ENCODE data around the gene C1orf21. TPM values are rescaled to one million over a fixed set of nuclear protein-coding genes. Genes with fewer than 3 reads are reported as not detected.

The C1orf21 gene
- polyA plus RNA-seq, 1 donor (not counting 4 experiments of a cell fraction or from before 2014, with no cell fraction given), result 44.3 TPM

DNA sequence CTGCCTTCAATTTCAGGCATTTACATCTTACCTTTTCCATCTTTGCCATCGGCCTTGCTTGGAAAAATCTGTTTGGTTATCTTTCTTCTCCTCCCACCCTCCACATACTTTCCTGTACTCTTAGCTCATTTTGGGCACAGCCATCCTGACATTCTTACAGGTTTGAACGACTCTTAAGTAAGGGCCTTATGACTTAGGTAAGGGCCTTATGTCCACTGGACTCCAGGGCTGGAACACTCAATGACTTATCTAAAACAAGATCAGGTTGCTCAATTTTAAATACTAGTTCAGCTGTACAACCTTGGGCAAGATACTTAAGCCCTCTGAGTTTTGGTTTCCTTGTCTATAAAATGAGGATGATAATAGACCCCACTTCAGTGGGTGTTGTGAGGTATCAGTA, 40.9 kb downstream of the C1orf21 start:
- Histone ChIP-seq H3K79me2 (ENCODE audit: control insufficient read depth, insufficient read depth, low read length) (peaks cover 5% of the 10 kb centered on the region), H3K9me1 (ENCODE audit: control insufficient read depth, extremely low read depth, insufficient read depth, low read length) (no peaks in the 10 kb centered on the region), H3K4me1 (ENCODE audit: control insufficient read depth, extremely low read depth, insufficient read depth, low read length) (peaks cover 41% of the 10 kb centered on the region), H4K20me1 (ENCODE audit: control insufficient read depth, extremely low read depth, insufficient read depth, low read length) (no peaks in the 10 kb centered on the region), H3K27ac (ENCODE audit: control insufficient read depth, insufficient read depth, low read length) (no peak overlapping the region), H2AFZ (ENCODE audit: control insufficient read depth, low read length) (no peak overlapping the region), H3K9ac (ENCODE audit: control insufficient read depth, extremely low read depth, insufficient read depth, low read length) (no peak overlapping the region), H3K4me3 (ENCODE audit: control insufficient read depth in 2 of 3, extremely low read depth in 1 of 3, insufficient read depth in 2 of 3, low read depth in 1 of 3, low read length in 3 of 3) (no peak overlapping the region), H3K27me3 (ENCODE audit: control insufficient read depth, extremely low read depth, insufficient read depth, low read length) (no peaks in the 10 kb centered on the region), H3K9me3 (ENCODE audit: control insufficient read depth, low read depth, low read length) (no peaks in the 10 kb centered on the region), H3K36me3 (ENCODE audit: control insufficient read depth in 2 of 2, extremely low read depth in 1 of 2, insufficient read depth in 2 of 2, low read length in 2 of 2) (no peaks in the 10 kb centered on the region), H3K4me2 (ENCODE audit: control insufficient read depth, extremely low read depth, insufficient read depth, low read depth, low read length) (no peak overlapping the region)
- DNase-seq (ENCODE audit: low read depth, low spot score) (no peak), FAIRE-seq (peak; percentile 32)
- TF ChIP-seq, protein P1, sequence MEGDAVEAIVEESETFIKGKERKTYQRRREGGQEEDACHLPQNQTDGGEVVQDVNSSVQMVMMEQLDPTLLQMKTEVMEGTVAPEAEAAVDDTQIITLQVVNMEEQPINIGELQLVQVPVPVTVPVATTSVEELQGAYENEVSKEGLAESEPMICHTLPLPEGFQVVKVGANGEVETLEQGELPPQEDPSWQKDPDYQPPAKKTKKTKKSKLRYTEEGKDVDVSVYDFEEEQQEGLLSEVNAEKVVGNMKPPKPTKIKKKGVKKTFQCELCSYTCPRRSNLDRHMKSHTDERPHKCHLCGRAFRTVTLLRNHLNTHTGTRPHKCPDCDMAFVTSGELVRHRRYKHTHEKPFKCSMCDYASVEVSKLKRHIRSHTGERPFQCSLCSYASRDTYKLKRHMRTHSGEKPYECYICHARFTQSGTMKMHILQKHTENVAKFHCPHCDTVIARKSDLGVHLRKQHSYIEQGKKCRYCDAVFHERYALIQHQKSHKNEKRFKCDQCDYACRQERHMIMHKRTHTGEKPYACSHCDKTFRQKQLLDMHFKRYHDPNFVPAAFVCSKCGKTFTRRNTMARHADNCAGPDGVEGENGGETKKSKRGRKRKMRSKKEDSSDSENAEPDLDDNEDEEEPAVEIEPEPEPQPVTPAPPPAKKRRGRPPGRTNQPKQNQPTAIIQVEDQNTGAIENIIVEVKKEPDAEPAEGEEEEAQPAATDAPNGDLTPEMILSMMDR (optimal IDR thresholded peaks at IDR 0.05 in 1 of 3, IDR thresholded peaks at IDR 0.05 in 1 of 3, conservative IDR thresholded peaks at IDR 0.05 in 1 of 3; ENCODE audit: extremely low read depth in 1 of 3, insufficient read depth in 2 of 3, low read length in 3 of 3), result no peak
- TF ChIP-seq EZH2 (IDR thresholded peaks at IDR 0.05; ENCODE audit: low read length), result no peak
- dilution Hi-C loops (cut with MboI; ENCODE audit: extremely low pct_ligation_motif_present, low sequenced_read_pairs), result no loop called here

DNA sequence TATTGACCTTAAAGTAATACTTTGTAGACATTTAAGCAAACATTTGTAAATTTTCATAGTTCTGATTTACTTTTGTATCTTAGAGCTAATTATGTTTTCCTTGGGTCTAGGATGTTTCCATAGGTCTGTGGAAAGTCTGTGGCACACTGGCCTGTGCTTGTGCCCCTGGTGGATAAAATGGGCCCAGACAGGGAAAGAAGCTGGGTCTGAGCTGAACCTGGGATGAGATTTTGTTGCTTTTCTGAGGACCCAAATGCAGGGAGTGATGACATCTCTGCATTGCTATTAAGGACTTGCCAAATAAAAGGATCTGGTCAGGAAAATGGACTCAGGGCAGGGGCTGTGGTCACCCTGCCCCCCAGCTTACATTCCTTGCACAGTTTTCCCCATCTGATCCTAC, 41.8 kb downstream of the C1orf21 start:
- no peak overlapping the region for H3K4me2 ChIP-seq (ENCODE audit: control insufficient read depth, extremely low read depth, insufficient read depth, low read depth, low read length)
- H4K20me1 ChIP-seq (ENCODE audit: control insufficient read depth, extremely low read depth, insufficient read depth, low read length), result no peaks in the 10 kb centered on the region
- H3K4me1 ChIP-seq (ENCODE audit: control insufficient read depth, extremely low read depth, insufficient read depth, low read length), result peaks cover 32% of the 10 kb centered on the region
- H3K4me3 ChIP-seq (ENCODE audit: control insufficient read depth in 2 of 3, extremely low read depth in 1 of 3, insufficient read depth in 2 of 3, low read depth in 1 of 3, low read length in 3 of 3), result no peak overlapping the region
- H3K36me3 ChIP-seq (ENCODE audit: control insufficient read depth in 2 of 2, extremely low read depth in 1 of 2, insufficient read depth in 2 of 2, low read length in 2 of 2), result no peaks in the 10 kb centered on the region
- FAIRE-seq (no peak), DNase-seq (ENCODE audit: low read depth, low spot score) (no peak)
- no peak for TF ChIP-seq EZH2 (IDR thresholded peaks at IDR 0.05; ENCODE audit: low read length)
- TF ChIP-seq, protein P1 (optimal IDR thresholded peaks at IDR 0.05 in 1 of 3, IDR thresholded peaks at IDR 0.05 in 1 of 3, conservative IDR thresholded peaks at IDR 0.05 in 1 of 3; ENCODE audit: extremely low read depth in 1 of 3, insufficient read depth in 2 of 3, low read length in 3 of 3), result peak in 2 of 3 experiments; percentile 14
- H3K27ac ChIP-seq (ENCODE audit: control insufficient read depth, insufficient read depth, low read length), result no peak overlapping the region
- no peaks in the 10 kb centered on the region for H3K9me1 ChIP-seq (ENCODE audit: control insufficient read depth, extremely low read depth, insufficient read depth, low read length)
- peaks cover 8% of the 10 kb centered on the region for H3K79me2 ChIP-seq (ENCODE audit: control insufficient read depth, insufficient read depth, low read length)
- no peak overlapping the region for H3K9ac ChIP-seq (ENCODE audit: control insufficient read depth, extremely low read depth, insufficient read depth, low read length)
- no peak overlapping the region for H2AFZ ChIP-seq (ENCODE audit: control insufficient read depth, low read length)
- no peaks in the 10 kb centered on the region for H3K9me3 ChIP-seq (ENCODE audit: control insufficient read depth, low read depth, low read length)
- no peaks in the 10 kb centered on the region for H3K27me3 ChIP-seq (ENCODE audit: control insufficient read depth, extremely low read depth, insufficient read depth, low read length)
- dilution Hi-C loops (cut with MboI; ENCODE audit: extremely low pct_ligation_motif_present, low sequenced_read_pairs), result no loop called here
